ENCODE results near the gene ANKRD42. TPM values are rescaled to one million over a fixed set of nuclear protein-coding genes. Genes with fewer than 3 reads are reported as not detected.
A peak's percentile ranks its signal among the peaks of the same experiment; 100 is the strongest.

Gene ANKRD42
- polyA plus RNA-seq, 1 of the 3 experiments (the other 2 are of a cell fraction), result 13.3 TPM

- POLR2A ChIA-PET, result no interaction called here
These were observed 91.1 kb downstream of the ANKRD42 start for GRCh38 chr11:83284501-83285150.

DNA sequence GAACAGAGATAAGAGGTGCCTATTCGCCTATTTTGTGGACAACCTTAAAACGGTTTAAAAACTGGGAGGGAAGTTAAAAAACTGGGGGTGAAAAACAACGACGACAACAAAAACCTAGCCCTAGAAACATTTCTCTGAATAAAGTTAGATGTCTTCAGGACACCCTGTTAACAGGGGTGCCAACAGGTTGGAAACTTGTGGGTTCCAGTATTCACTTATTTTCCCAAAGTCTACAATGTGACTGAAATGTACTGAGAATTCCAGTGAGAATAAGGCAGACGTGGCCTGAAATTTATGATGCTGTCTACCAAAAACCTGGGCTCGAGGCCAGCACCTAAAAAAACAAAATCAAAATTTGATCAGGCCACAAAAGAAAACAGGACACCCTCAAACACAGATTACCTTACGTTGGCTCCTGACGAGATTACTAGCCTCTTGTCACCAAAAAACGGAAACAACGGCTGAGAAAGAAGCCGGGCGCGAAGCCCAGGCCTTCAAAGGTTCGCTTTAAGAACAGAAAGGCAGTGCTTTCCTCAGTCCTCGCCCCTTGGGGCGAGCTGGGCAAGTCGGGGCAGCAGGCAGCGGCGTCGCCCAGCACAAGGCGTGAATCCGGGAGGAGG is 91.7 kb downstream of the ANKRD42 start:
- ChIA-PET CTCF (interaction anchor here (0.6 to 2.0 kb wide), 7 partner anchors 10 to 534 kb away, joined by 3 to 12 read pairs (median 3); no protein-coding TSS in a partner anchor), POLR2A (interaction anchor here (0.7 to 1.2 kb wide), 9 partner anchors 8 to 533 kb away, joined by 3 to 9 read pairs (median 4); partner anchors contain the start of gene DDIAS)
- H3K27me3 ChIP-seq (ENCODE audit: insufficient read depth), result no peaks in the 10 kb centered on the region
- H3K27ac ChIP-seq (ENCODE audit: low read depth in 2 of 2, low read length in 1 of 2), result peak overlapping the region; percentile 94 to 98
- H3K9ac ChIP-seq, result peak overlapping the region; percentile 93
- H3K9me3 ChIP-seq, result no peaks in the 10 kb centered on the region
- H3K4me3 ChIP-seq (ENCODE audit: low read depth in 2 of 2, low read length in 1 of 2), result peak overlapping the region; percentile 83 to 89
- H3K79me2 ChIP-seq (ENCODE audit: insufficient read depth), result peaks cover 53% of the 10 kb centered on the region
- peak overlapping the region; percentile 84 for H2AFZ ChIP-seq (ENCODE audit: low read depth)
- H3K4me1 ChIP-seq (ENCODE audit: control insufficient read depth in 1 of 2, insufficient read depth in 2 of 2, low read depth in 1 of 2, low read length in 1 of 2), result peaks cover 22 to 37% of the 10 kb centered on the region in 2 experiments; a peak in 3 of 4 replicates
- DNase-seq, result no peak
- H3K9me2 ChIP-seq, result no peaks in the 10 kb centered on the region
- peak overlapping the region; percentile 81 for H3K4me2 ChIP-seq
- H3K36me3 ChIP-seq (replicated peaks in 1 of 2; ENCODE audit: control insufficient read depth in 1 of 2, insufficient read depth in 2 of 2, low read length in 1 of 2), result peaks cover 8 to 20% of the 10 kb centered on the region in 2 experiments
- TF ChIP-seq MXI1 (IDR thresholded peaks at IDR 0.05; ENCODE audit: low read depth, low read length), result 0 out of 2 replicates have a peak, but pooled peaks have one; percentile 82
- no peak for TF ChIP-seq NFIC (IDR thresholded peaks at IDR 0.05; ENCODE audit: borderline replicate concordance)
- TF ChIP-seq MAX (IDR thresholded peaks at IDR 0.05; ENCODE audit: low read depth), result peak; percentile 88
- no peak for TF ChIP-seq IRF3 (IDR thresholded peaks at IDR 0.05; ENCODE audit: low read depth, low read length)
- no peak for TF ChIP-seq CHD2 (IDR thresholded peaks at IDR 0.05; ENCODE audit: low read length, partially characterized antibody)
- no peak for TF ChIP-seq RCOR1 (IDR thresholded peaks at IDR 0.05; ENCODE audit: low read length)
- TF ChIP-seq GABPA (IDR thresholded peaks at IDR 0.05; ENCODE audit: low read depth), result no peak
- WGBS (ENCODE audit: low lambda C conversion rate), result 2% methylated on average over 16 of the region's 22 CpGs
- no peaks in the 10 kb centered on the region for H3F3A ChIP-seq (replicated peaks; ENCODE audit: insufficient read depth)
- H4K20me1 ChIP-seq (ENCODE audit: insufficient read depth), result 0 out of 2 replicates have a peak, but pooled peaks cover 6% of the 10 kb centered on the region

More at GRCh38 chr11:83284501-83285150, 91.1 kb downstream of the ANKRD42 start:
- 5% methylated on average over 3 of the region's 3 CpGs for WGBS (ENCODE audit: low lambda C conversion rate)
- Histone ChIP-seq H4K20me1 (ENCODE audit: insufficient read depth) (0 out of 2 replicates have a peak, but pooled peaks cover 6% of the 10 kb centered on the region), H3K4me1 (ENCODE audit: control insufficient read depth in 1 of 2, insufficient read depth in 2 of 2, low read depth in 1 of 2, low read length in 1 of 2) (peaks cover 22 to 37% of the 10 kb centered on the region in 2 experiments; a peak in 3 of 4 replicates), H3K9me3 (no peaks in the 10 kb centered on the region), H3K4me2 (peak overlapping the region; percentile 81), H3K79me2 (ENCODE audit: insufficient read depth) (peaks cover 59% of the 10 kb centered on the region), H3K4me3 (ENCODE audit: low read depth in 2 of 2, low read length in 1 of 2) (peak overlapping the region; percentile 83 to 89), H3F3A (replicated peaks; ENCODE audit: insufficient read depth) (peaks cover 3% of the 10 kb centered on the region), H3K27ac (ENCODE audit: low read depth in 2 of 2, low read length in 1 of 2) (peak overlapping the region; percentile 94 to 98; a peak in 3 of 4 replicates), H3K9ac (peak overlapping the region; percentile 93), H3K9me2 (no peaks in the 10 kb centered on the region), H3K27me3 (ENCODE audit: insufficient read depth) (no peaks in the 10 kb centered on the region), H3K36me3 (replicated peaks in 1 of 2; ENCODE audit: control insufficient read depth in 1 of 2, insufficient read depth in 2 of 2, low read length in 1 of 2) (peaks cover 14 to 26% of the 10 kb centered on the region in 2 experiments), H2AFZ (ENCODE audit: low read depth) (peak overlapping the region; percentile 84; the same call in 1 of the 2 replicates)
- no peak for DNase-seq
- TF ChIP-seq GATA2 (CRISPR knock-in tag; IDR thresholded peaks at IDR 0.05), result no peak
- no peak for TF ChIP-seq POLR2AphosphoS5 (IDR thresholded peaks at IDR 0.05; ENCODE audit: low read depth, low read length)
- TF ChIP-seq, protein P1, sequence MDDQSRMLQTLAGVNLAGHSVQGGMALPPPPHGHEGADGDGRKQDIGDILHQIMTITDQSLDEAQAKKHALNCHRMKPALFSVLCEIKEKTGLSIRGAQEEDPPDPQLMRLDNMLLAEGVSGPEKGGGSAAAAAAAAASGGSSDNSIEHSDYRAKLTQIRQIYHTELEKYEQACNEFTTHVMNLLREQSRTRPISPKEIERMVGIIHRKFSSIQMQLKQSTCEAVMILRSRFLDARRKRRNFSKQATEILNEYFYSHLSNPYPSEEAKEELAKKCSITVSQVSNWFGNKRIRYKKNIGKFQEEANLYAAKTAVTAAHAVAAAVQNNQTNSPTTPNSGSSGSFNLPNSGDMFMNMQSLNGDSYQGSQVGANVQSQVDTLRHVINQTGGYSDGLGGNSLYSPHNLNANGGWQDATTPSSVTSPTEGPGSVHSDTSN (IDR thresholded peaks at IDR 0.05), result no peak
- no peak for TF ChIP-seq JUND (IDR thresholded peaks at IDR 0.05)
- no peak for TF ChIP-seq SIN3A (IDR thresholded peaks at IDR 0.05; ENCODE audit: borderline replicate concordance, low read depth, low read length)
- TF ChIP-seq RFX5 (IDR thresholded peaks at IDR 0.05; ENCODE audit: low read length), result no peak
- TF ChIP-seq MXI1 (IDR thresholded peaks at IDR 0.05; ENCODE audit: low read depth, low read length), result no peak
- no peak for TF ChIP-seq IRF3 (IDR thresholded peaks at IDR 0.05; ENCODE audit: low read depth, low read length)
- TF ChIP-seq TEAD4 (IDR thresholded peaks at IDR 0.05; ENCODE audit: borderline replicate concordance, insufficient read depth), result no peak
- no peak for TF ChIP-seq MAX (IDR thresholded peaks at IDR 0.05; ENCODE audit: low read depth)
- no peak for TF ChIP-seq FOSL2 (IDR thresholded peaks at IDR 0.05; ENCODE audit: borderline replicate concordance, low read depth)
- CTCF ChIA-PET, result interaction anchor here (0.8 to 2.0 kb wide), 3 partner anchors 418 to 535 kb away, joined by 3 to 12 read pairs (median 4); no protein-coding TSS in a partner anchor
